Measurements from ENCODE around the gene KIAA0040.
"Not testable (repeated sequence)": the region's sequence is repeated elsewhere in the genome, so short reads cannot be mapped to it uniquely, and the experiment has no call there.

KIAA0040 gene

DNA sequence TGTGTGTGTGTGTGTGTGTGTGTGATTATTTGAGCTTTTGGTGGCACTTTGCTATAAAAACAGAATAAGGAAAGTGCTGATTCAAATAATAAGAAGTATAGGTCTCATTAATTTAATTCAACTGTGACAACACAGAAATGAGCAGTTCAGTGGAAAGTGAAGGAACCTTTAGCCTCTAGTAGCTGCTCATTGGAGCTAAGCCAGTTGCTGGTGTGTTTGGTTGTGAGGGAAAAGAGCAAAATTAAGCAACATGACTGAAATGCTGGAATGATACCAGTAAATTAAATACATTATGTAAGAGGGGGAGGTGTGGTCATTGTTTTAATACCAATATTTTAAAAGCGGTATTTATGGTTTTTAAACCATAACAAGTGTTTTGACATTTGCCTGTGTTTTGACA is 55.2 kb downstream of the KIAA0040 start:
- DNase-seq (ENCODE audit: low read depth in 2 of 2), result no peak

DNA sequence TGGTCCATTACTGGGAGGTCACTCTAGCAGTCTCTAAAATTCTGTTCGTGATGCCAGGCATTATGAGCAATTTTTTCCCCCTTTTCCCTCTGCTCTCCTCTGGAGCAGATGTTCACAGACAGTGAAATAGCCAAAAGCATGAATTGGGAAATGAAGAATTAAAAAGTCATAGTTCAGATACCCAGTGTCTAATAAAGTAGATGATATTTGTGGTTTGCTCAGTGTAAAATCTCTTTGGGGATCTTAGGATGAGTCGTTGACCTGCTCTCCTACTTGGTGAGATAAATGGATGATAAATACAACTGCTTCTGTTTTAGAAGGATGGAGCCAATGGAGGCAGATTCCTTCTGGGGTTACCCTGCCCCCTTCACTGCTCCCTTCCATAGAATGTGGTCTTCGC is 56.3 kb downstream of the KIAA0040 start:
- no peak for DNase-seq (ENCODE audit: low read depth in 2 of 2)

DNA sequence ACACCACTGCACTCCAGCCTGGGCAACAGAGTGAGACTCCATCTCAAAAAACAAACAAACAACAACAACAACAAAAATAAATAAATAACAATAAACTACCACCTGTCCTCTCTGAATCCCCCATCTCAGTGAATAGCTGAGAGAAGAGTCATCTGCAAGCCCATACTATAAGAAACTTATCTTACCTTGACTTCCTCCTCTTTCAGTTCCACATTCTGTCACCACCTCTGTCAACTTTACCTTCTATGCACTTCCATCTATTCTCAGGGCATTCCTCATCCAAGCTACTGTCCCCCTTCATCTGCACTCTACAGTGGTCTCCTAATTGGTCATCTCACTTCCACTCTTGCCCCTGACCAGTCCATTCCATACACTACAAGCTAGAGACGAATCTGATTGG is 58.1 kb downstream of the KIAA0040 start:
- DNase-seq (ENCODE audit: low read depth in 2 of 2), result no peak

DNA sequence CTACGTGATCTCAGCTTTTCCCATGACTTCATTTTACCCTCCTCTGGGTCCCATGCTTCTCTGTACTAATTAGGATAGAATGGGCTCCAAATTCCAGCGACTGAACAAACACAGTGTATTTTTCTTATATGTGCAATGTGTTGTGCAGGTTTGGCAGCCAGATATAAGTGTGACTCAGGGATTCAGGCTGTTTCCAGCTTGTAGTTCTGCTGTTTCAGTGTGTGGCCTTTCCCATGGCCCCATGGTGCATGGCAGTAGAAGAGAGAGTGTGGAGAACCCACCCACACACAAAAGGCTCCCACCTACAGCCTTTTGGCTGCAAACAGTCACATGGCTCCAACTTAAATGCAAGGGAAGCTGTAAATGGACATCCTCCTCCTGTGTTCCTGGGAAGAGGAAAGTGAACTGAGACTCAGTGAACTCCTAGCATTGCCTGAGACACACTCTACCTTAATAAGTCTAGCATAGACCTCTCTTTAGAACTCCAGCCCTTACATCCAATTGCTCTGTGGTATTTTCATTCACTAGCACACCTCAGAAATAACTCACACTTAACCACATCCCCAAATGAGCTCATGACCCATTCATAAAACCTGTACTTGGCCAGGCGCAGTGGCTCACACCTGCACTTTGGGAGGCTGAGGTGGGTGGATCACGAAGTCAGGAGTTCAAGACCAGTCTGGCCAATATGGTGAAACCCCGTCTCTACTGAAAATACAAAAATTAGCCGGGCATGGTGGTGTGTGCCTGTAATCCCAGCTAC is 58.7 kb downstream of the KIAA0040 start:
- DNase-seq (ENCODE audit: low read depth in 2 of 2), result no peak

DNA sequence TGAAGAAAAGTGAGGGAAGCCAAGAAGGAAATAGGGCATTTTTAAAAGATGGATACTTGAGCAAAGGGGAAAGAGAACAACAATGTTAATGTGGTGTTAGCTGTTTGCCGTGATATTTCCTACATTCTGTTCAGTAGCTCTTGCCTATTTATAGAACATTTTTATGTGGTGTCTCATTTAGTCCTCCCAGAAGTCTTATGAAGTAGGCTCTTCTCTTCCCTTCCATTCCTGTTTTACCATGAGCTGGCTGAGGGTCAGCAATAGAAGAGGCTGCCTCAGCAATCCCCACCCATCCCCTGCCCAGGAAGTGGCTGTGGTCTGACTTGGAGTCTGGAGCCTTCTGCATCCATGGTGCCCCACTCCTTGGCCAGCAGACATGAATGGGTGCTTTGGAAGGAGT is 60.1 kb downstream of the KIAA0040 start:
- no peak for DNase-seq (ENCODE audit: low read depth in 2 of 2)

DNA sequence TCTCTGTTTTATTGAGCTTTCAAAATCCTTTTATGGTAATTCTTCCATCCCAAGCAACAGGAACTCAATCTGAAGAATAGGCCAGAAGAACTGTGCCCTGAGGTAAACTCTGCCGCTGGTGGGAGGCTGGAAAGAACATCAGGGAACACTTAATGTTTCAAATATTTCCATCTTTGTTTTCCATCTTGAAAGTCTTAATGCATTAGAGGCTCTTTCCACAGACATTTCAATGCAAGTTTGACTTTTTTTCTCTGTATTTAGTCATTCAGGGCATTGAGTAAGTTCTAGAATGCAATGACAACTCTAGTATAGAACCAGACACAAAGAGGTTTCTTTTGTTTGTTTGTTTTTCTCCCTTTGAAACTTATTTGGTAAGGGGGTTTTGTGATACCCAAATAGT is 61.5 kb downstream of the KIAA0040 start:
- DNase-seq (ENCODE audit: low read depth in 2 of 2), result no peak

DNA sequence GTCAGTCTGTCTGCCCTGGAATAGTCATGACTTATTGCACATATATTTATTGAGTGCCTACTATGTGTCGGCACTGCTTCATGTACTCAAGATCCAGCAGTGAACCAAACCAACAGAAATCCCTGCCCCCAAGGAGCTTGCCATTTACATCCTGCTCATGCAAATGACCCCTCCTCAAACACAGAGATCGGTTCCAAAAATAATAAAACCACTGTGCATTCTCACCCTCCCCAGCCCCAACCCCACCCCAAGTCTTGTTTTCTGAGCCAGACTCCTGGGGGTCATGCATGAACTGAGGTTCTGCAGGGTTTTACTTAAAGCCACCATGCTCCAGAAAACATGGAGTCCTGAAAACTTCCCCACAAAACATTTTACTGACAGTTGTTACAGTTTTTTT is 61.9 kb downstream of the KIAA0040 start:
- no peak for DNase-seq (ENCODE audit: low read depth in 2 of 2)

DNA sequence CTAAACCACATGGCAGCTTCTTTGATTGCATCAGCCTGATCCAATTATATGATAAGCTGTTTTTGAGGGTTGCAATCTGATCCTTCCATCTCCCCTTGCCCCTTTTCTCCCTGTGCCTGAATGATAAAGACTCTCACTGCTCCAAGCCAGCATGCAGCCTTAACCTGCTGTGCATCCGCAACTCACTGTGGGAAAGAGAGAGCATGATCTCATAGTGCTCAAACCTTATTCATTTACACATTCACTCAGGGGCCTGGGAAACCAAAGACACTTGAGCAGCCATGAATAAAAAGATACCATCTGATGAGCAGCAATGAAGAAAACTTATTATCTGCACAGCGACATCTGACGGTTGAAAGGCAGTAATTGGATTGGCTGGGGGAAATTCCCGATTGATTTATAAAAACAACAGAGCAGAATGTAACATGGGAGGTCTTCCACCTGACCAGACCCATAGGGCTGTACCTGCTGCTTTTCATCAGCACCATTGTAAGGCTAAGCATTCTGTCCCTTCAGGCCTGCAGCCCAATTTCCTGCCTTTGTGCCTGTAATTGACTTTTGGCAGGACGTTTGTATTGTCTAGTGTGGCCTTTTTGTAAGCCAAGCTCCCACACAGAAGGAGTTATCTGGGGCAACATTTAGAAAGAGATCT is 62.5 kb downstream of the KIAA0040 start:
- no peak for DNase-seq (ENCODE audit: low read depth in 2 of 2)

DNA sequence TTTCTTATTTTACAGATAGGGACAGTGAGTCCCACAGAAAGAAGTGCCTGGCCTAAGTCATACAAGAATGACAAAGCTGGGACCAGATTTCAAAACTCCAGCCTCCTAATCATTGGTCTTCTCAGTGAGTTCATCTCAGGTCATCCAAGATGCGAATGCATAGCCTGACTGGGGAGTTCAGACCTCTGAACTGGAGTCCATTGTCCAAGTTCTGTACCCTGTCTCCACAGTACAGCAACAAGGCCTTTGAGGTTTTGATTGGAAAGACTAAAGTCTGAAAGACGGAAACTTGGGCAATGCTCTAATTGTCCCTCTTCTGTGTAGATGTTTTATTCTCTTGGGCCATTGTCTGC is 63.0 kb downstream of the KIAA0040 start:
- no peak for DNase-seq (ENCODE audit: low read depth in 2 of 2)

DNA sequence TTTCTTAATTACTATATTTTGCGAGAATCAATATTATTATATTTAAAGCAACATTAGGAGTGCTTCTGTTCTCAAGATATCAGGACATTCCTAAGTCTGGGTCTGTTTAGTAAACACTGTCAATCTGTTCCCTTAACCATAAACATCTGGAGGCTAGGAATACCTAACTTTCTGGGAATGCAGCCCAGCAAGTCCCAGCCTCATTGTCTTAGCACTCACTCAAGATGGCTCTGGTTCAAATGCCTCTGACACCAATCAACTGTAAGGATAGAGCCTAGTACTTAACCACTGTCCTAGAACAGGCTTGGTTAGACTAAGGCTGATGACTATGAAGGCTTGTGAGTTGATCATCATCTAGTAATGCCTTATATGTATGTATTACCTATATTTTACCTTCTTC is 63.4 kb downstream of the KIAA0040 start:
- no peak for DNase-seq (ENCODE audit: low read depth in 2 of 2)

DNA sequence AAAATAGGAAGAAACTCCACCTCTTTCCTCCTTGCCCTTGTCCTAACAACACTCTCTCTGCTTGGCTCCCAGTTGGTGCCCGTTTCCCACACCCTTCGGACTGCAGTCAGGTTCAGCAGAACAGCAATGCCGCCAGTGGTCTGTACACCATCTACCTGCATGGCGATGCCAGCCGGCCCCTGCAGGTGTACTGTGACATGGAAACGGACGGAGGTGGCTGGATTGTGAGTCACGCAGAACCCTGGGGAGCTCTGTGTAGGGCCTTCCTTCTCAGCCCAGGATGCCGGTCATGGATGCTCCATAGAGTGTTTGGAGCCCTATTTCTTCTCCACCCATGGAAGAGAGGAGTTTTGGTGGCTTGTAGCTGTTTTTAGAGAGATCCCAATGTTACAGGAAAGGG is 64.1 kb downstream of the KIAA0040 start:
- no peak for DNase-seq (ENCODE audit: low read depth in 2 of 2)

DNA sequence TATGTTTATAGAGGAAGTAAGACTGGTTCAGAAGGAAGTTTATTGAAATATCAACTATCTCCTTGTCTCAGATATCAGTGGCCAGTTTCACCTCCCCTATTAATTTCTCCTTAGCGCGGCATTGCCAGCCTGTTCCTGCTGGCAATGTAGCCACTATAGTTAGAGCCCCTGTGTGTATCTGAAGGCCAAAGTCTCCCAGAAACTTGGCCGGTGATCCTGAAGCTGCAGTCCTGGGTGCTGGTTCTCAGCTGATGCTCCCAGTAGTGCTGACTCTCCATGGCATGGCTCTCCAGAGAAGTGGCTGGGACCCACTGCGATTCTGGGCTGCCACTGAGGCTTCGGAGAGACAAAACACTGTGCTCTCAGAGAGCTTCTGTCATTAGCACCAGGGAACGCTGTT is 65.0 kb downstream of the KIAA0040 start:
- no peak for DNase-seq (ENCODE audit: low read depth in 2 of 2)

DNA sequence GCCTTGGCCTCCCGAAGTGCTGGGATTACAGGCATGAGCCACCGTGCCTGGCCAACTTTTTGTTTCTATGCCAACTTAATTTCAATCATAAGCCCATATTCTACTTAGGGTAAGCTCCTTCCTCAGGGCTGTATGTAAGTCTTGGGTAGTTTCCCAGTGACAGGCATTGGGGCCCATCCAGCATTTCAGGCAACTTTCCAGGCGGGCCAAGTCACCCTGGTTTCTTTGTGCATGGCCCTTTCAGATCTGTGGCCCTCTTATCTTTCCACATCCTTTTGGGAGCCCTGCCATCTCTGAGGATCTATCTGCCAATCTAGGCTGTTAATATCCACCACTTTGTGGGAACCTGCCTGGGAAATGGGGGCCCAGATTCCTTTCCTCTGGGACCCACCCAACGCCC is 66.2 kb downstream of the KIAA0040 start:
- DNase-seq (ENCODE audit: low read depth in 2 of 2), result no peak

DNA sequence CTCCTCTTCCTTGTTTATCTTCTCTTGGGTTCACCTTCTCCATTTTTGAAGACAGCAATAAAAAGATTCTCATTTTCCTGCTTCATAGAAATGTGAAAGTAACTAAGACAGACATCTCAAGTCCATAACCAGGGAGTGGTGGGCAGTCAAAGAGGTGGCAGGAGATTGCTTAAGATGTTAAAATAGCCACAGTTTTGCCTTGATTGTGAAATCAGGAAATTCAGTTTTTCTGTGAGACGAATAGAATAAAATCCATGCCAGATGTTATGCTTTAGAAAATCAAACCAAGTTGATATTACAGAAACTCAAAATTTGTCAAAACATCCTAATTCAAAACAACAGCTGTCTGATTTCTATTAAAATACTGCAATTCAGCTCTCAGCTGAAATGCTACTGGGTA is 67.7 kb downstream of the KIAA0040 start:
- no peak for DNase-seq (ENCODE audit: low read depth in 2 of 2)

DNA sequence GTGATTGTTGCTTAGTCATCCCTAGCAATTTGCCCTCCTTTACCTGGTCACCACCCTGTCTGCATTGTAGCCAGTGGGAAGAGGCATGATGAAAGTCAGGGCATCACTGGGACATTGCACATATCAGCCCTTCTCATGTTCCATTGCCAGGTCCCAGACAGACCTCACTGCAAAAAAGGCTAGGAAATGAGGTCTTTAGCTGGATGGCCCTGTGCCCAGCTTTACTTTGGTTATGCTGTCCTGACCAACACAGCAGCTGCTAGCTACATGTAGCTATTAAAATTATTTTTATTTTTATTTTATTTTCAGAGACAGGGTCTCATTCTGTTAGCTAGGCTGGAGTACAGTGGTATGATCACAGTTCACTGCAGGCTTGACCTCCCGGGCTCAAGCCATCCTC is 72.1 kb downstream of the KIAA0040 start:
- no peak for DNase-seq (ENCODE audit: low read depth in 2 of 2)

DNA sequence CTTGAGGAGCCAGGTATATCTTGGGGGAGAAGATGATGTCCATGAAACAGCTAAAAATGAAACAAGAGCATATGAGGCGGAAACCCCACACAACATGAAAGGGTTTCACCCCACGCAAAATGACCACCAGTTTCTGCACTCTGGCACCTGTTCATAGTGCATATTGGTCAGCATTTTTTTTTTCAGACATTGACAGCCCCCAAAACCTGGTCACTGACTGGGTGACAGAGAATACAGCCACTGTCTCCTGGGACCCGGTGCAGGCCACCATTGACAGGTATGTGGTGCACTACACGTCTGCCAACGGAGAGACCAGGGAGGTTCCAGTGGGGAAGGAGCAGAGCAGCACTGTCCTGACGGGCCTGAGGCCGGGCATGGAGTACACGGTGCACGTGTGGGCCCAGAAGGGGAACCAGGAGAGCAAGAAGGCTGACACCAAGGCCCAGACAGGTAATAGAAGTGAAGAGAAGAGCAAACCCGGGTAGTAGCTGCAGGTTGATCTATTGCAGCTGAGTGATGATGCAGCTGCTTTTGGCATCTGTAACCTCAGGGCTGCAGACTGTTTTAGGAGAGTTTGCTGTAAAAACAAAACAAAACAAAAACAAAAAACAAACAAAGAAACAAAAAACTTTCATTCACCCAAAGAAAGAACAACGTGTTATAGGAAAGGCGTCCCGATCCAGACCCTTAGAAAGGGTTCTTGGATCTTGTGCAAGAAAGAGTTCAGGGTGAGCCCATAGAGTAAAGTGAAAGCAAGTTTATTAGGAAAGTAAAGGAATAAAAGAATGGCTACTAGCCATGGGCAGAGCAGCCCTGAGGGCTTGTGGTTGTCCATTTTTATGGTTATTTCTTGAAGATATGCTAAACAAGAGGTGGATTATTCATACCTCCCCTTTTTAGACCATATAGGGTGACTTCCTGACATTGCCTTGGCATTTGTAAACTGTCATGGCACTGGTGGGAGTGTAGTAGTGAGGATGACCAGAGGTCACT is 73.9 kb downstream of the KIAA0040 start:
- no peak for DNase-seq (ENCODE audit: low read depth in 2 of 2)

DNA sequence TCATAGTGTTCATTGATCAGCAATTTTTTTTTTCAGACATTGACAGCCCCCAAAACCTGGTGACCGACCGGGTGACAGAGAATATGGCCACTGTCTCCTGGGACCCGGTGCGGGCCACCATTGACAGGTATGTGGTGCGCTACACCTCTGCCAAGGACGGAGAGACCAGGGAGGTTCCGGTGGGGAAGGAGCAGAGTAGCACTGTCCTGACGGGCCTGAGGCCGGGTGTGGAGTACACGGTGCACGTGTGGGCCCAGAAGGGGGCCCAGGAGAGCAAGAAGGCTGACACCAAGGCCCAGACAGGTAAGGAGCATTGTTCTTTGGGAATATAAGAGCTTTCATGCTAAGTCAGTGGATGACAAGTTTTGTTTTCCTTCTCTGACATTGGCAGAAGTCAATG is 75.7 kb downstream of the KIAA0040 start:
- no peak for DNase-seq (ENCODE audit: low read depth in 2 of 2)

DNA sequence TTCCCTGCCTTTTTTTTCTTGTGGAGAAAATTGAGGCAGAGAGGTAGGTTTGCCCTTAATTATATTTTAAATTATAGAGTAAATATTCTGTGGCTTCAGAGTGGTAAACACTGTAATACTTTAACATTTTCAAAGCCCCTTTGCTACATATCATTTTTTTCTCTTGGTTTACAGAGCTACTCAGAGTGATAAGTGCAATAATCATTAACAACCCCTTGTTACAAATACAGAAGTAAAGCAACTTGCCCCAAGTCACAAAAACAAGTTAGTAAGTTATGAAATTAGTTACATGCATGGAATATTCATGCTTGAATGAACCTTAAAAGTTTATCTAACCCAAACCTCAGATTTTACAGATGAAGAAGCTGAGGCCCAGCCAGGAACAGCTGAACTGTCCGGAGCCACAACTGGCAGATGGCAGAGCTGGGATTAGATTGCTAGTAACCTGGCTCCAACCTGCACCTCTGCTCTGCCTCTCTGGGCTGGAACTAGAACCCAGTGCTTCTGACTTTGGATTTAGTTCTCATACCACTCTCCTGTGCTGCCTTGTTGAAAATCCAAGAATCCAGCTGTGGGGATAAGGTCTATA is 76.3 kb downstream of the KIAA0040 start:
- no peak for DNase-seq (ENCODE audit: low read depth in 2 of 2)

DNA sequence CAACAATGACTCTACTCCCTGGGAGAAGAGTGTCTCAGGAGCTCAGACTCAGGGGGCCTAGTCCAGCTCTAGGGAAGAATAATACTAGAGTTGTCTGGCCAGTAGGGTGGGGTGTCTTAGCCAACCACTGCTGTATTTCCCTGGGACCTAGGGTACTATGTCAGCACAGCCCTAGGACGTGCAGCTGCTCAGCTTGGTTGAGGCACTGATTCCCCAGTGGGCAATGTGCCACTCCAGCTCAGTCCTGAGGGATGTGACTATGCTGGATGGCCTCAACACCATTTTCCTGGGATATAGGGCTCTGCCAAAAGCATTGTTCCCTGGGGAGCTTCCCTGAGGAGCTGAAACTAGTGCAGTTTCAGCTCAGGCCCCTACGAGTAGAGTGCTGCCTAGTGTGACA is 77.6 kb downstream of the KIAA0040 start:
- no peak for DNase-seq (ENCODE audit: low read depth in 2 of 2)

DNA sequence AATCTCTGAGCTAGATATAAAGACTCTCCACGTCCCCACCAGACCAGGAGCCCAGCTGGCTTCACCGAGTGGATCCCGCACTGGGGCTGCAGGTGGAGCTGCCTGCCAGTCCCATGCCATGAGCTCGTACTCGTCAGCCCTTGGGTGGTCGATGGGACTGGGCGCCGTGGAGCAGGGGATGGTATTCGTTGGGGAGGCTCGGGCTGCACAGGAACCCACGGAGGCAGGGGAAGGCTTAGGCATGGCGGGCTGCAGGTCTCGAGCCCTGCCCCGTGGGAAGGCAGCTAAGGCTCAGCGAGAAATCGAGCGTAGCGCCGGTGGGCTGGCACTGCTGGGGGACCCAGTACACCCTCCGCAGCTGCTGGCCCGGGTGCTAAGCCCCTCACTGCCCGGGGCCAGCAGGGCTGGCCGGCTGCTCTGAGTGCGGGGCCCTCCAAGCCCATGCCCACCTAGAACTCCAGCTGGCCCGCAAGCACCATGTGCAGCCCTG is 84.2 kb downstream of the KIAA0040 start:
- DNase-seq (ENCODE audit: low read depth in 2 of 2), result not testable (repeated sequence)
